Osteocyte (in vitro differentiated cells): ENCODE measurements around the gene INHBE. TPM values are rescaled to one million over a fixed set of nuclear protein-coding genes. Genes with fewer than 3 reads are reported as not detected.
"Not testable (repeated sequence)": the region's sequence is repeated elsewhere in the genome, so short reads cannot be mapped to it uniquely, and the experiment has no call there.

Experiments
- DNase-seq: peaks from one replicate; pipeline ENCODE4 v3.0.0; 2021; ENCODE audit warnings: mixed read lengths; ENCODE audit not compliant: unreplicated experiment; ENCODE audit errors: extremely low spot score
- H3K27ac Mint-ChIP-seq: one replicate; pipeline ENCODE4 v1.8.0; 2021; ENCODE audit warnings: mild to moderate bottlenecking, mixed read lengths; ENCODE audit not compliant: unreplicated experiment
- H3K27me3 Mint-ChIP-seq: one replicate; pipeline ENCODE4 v1.8.0; 2021; ENCODE audit warnings: mixed read lengths; ENCODE audit not compliant: unreplicated experiment
- H3K36me3 Mint-ChIP-seq: one replicate; pipeline ENCODE4 v1.8.0; 2021; ENCODE audit warnings: mixed read lengths; ENCODE audit not compliant: unreplicated experiment
- H3K4me1 Mint-ChIP-seq: one replicate; pipeline ENCODE4 v1.8.0; 2021; ENCODE audit warnings: mixed read lengths; ENCODE audit not compliant: unreplicated experiment
- H3K4me3 Mint-ChIP-seq: one replicate; pipeline ENCODE4 v1.8.0; 2021; ENCODE audit warnings: mild to moderate bottlenecking, moderate library complexity, mixed read lengths; ENCODE audit not compliant: unreplicated experiment
- H3K9me3 Mint-ChIP-seq: one replicate; pipeline ENCODE4 v1.8.0; 2021; ENCODE audit warnings: mixed read lengths; ENCODE audit not compliant: unreplicated experiment
- total RNA-seq: library from RNA; stranded (reverse); gene quantifications from 2 replicates; pipeline ENCODE4 v1.2.1, GENCODE V29; 2021
- TF ChIP-seq, protein P1 (sequence below): fragments of 200-600 bp; sonication (generic); IDR thresholded peaks from 2 replicates; pipeline ENCODE4 v1.5.0; 2021; ENCODE audit warnings: antibody characterized with exemption, mild to moderate bottlenecking, moderate library complexity

INHBE gene
- total RNA-seq, 1 donor from 2014 or later = 1.3 TPM

DNA sequence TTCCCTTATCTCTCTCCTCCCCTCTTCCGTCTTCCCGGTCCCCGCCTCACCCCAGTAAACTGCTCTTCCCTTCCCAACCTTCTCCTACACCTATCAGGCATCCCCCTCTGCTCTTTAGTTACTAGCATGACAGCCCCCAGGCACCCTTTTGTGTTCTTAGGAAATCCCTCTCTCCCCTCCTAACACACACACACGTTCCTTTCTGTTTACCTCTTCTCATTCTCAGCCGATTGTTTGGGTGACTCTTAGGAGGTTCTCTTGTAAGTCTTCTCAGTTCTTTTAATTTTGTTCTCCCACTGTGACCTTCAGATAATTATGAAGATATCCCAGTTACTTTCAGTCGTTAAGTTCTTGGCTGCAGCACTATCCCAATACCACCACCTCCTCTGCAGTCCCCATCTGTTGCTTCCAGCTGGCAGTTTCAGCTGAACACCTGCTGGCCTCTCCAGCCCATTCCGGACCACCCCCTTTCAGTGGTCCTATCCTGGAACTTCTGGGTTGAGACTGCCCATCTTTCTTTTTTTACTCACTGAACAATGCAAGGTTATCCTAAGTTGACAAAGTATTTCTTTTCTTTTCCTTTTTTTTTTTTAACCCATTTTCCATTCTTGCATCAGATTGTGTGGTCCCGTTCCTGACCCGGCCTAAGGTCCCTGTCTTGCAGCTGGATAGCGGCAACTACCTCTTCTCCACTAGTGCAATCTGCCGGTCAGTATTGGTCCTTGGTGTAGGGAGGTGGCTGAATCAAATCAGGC, 33.5 kb downstream of the INHBE start:
- no peak for DNase-seq
- TF ChIP-seq, protein P1, sequence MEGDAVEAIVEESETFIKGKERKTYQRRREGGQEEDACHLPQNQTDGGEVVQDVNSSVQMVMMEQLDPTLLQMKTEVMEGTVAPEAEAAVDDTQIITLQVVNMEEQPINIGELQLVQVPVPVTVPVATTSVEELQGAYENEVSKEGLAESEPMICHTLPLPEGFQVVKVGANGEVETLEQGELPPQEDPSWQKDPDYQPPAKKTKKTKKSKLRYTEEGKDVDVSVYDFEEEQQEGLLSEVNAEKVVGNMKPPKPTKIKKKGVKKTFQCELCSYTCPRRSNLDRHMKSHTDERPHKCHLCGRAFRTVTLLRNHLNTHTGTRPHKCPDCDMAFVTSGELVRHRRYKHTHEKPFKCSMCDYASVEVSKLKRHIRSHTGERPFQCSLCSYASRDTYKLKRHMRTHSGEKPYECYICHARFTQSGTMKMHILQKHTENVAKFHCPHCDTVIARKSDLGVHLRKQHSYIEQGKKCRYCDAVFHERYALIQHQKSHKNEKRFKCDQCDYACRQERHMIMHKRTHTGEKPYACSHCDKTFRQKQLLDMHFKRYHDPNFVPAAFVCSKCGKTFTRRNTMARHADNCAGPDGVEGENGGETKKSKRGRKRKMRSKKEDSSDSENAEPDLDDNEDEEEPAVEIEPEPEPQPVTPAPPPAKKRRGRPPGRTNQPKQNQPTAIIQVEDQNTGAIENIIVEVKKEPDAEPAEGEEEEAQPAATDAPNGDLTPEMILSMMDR = no peak

DNA sequence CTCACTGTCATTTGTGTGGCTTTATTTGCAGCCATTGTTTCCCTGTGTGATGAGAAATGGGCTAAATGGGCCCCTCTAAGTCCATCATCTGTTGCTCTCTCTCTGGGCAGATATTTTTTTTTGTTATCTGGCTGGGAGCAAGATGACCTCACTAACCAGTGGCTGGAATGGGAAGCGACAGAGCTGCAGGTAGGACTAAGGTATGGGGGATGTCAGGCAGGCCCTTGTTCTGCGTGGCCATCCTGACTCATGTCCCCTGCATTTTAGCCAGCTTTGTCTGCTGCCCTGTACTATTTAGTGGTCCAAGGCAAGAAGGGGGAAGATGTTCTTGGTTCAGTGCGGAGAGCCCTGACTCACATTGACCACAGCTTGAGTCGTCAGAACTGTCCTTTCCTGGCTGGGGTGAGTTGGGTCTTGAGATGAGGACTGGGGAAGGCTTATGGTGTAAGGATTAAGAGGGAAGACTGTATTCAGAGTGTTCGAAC, 34.1 kb downstream of the INHBE start:
- H3K9me3 Mint-ChIP-seq = no peaks in the 10 kb centered on the region
- no peak for DNase-seq

More for the DNA sequence above, 33.5 kb downstream of the INHBE start:
- Mint-ChIP-seq H3K36me3 (peaks cover 28% of the 10 kb centered on the region), H3K4me3 (peak overlapping the region; percentile 86), H3K9me3 (no peaks in the 10 kb centered on the region), H3K27me3 (no peaks in the 10 kb centered on the region), H3K4me1 (peaks cover 24% of the 10 kb centered on the region), H3K27ac (peak overlapping the region; percentile 88)

DNA sequence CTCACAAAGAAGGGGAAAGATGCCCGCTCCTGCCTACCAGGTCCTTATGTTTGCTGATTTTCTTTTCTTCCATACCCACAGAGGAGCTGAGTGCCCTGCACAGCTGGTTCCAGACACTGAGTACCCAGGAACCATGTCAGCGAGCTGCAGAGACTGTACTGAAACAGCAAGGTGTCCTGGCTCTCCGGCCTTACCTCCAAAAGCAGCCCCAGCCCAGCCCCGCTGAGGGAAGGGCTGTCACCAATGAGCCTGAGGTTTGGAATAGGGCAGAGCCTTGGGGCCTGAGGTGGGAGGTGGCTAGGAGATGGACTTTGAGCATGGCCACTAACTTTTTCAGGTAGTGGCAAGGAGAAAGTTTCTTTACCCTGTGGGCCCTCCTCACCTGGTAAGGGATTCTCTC, 35.0 kb downstream of the INHBE start:
- Mint-ChIP-seq H3K4me3 (no peak overlapping the region), H3K9me3 (no peaks in the 10 kb centered on the region), H3K36me3 (peaks cover 28% of the 10 kb centered on the region), H3K27ac (no peak overlapping the region), H3K4me1 (peaks cover 24% of the 10 kb centered on the region), H3K27me3 (no peaks in the 10 kb centered on the region)
- DNase-seq = no peak
- TF ChIP-seq, protein P1 = no peak

More for the DNA sequence above, 34.1 kb downstream of the INHBE start:
- TF ChIP-seq, protein P1 = no peak
- peaks cover 24% of the 10 kb centered on the region for H3K4me1 Mint-ChIP-seq
- H3K27me3 Mint-ChIP-seq = no peaks in the 10 kb centered on the region
- H3K4me3 Mint-ChIP-seq = peak overlapping the region; percentile 86
- peak overlapping the region; percentile 88 for H3K27ac Mint-ChIP-seq
- H3K36me3 Mint-ChIP-seq = peaks cover 28% of the 10 kb centered on the region

DNA sequence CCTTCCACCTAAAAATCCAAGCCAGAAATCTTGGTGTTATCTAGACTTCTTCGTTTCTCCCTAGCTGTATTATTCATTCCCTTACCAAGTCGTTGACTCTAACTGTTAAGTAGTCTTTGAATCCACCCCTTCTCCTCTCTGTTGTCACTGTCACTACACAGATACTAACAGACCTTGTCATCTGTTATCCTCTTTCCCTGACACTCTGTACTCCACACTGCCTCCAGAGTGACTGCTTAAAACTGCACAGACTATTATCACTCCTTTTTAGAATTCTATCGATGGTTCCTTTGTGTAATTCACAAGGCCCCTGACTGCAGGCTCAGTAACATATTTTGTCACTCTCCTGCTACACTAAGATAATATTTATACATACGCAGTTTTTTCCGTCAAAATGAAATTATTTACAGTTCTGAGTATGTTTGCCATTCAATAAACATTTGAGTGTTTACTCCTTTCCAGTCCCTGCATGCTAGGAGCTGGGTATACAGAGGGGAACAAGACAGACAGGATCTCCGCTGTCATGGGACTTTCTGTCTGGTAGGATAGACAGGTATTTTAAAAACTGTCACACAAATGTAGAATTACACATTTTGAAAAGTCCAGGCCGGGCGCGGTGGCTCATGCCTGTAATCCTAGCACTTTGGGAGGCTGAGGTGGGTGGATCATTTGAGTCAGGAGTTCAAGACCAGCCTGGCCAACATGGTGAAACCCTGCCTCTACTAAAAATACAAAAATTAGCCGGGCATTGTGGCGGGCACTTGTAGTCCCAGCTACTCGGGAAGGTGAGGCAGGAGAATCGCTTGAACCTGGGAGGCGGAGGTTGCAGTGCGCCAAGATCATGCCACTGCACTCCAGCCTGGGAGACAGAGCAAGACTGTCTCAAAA, 36.5 kb downstream of the INHBE start:
- TF ChIP-seq, protein P1 = no peak
- Mint-ChIP-seq H3K4me3 (no peak overlapping the region), H3K27ac (peak overlapping the region; percentile 66), H3K9me3 (no peaks in the 10 kb centered on the region), H3K36me3 (peaks cover 35% of the 10 kb centered on the region), H3K4me1 (peaks cover 24% of the 10 kb centered on the region), H3K27me3 (no peaks in the 10 kb centered on the region)
- no peak for DNase-seq

DNA sequence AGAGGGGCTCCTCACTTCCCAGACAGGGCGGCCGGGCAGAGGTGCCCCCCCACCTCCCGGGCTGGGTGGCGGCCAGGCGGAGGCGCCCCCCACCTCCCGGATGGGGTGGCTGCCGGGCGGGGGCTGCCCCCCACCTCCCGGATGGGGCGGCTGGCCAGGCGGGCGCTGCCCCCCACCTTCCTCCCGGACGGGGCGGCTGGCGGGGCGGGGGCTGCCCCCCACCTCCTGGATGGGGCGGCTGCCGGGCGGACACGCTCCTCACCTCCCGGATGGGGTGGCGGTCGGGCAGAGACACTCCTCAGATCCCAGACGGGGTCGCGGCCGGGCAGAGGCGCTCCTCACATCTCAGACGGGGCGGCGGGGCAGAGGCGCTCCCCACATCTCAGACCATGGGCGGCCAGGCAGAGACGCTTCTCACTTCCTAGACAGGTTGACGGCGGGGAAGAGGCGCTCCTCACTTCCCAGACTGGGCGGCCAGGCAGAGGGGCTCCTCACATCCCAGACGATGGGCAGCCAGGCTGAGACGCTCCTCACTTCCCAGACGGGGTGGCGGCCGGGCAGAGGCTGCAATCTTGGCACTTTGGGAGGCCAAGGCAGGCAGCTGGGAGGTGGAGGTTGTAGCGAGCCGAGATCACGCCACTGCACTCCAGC, 40.1 kb downstream of the INHBE start:
- H3K4me1 Mint-ChIP-seq, H3K4me3 Mint-ChIP-seq, H3K27ac Mint-ChIP-seq, H3K27me3 Mint-ChIP-seq, DNase-seq, H3K9me3 Mint-ChIP-seq: not testable (repeated sequence)
- H3K36me3 Mint-ChIP-seq = peaks cover 57% of the 10 kb centered on the region
